A549 (cell line): ENCODE results near the gene KRTAP12-4.

Source experiments
- CEBPB ChIP-seq, 2 experiments: fragments of >200 bp in 1 of 2; sonication (Bioruptor Twin) in 1 of 2; formaldehyde crosslinking in 1 of 2; IDR thresholded peaks; 2 replicates each; pipeline ENCODE4 v1.6.1; 2012 to 2016
- HDAC2 ChIP-seq: fragments of 200-600 bp; sonication (generic); IDR thresholded peaks from 2 replicates; pipeline ENCODE4 v1.6.1; 2016
- POLR2AphosphoS2 ChIP-seq: conservative IDR thresholded peaks from 2 replicates; pipeline ENCODE4 v1.6.1; 2012; ENCODE audit warnings: low read length, improper control_type of control experiment, inconsistent platforms

- no peak for TF ChIP-seq POLR2AphosphoS2
- no peak for TF ChIP-seq CEBPB (IDR thresholded peaks at IDR 0.05)
- no peak for TF ChIP-seq HDAC2
Observed at GRCh38 chr21:44611551-44611950, 42.9 kb downstream of the KRTAP12-4 start.
